Fibroblast of lung (primary cell): ENCODE results near the gene DIP2A.

Experiments used
- CTCF ChIP-seq, 2 donors: IDR thresholded peaks in 1 of 2; conservative IDR thresholded peaks in 1 of 2; 1 replicate in 1 of 2; 2 replicates in 1 of 2; pipeline ENCODE4 v1.5.1; 2011 to 2012; ENCODE audit warnings: low read length in 2 of 2, control low read depth in 1 of 2, inconsistent platforms in 1 of 2, low read depth in 1 of 2, mild to moderate bottlenecking in 1 of 2
- EZH2 ChIP-seq: IDR thresholded peaks from 2 replicates; pipeline ENCODE4 v1.5.1; 2012; ENCODE audit warnings: low read length, control low read depth, mild to moderate bottlenecking; ENCODE audit errors: missing control alignments

GRCh38 chr21:46421756-46422555 lies 36.7 kb upstream of the DIP2A start:
- TF ChIP-seq CTCF (conservative IDR thresholded peaks at IDR 0.05 in 1 of 2, IDR thresholded peaks at IDR 0.05 in 1 of 2; ENCODE audit: low read depth in 1 of 2, low read length in 2 of 2) (no peak), EZH2 (no peak)
